ENCODE data around the gene CACNA2D4. TPM values are rescaled to one million over a fixed set of nuclear protein-coding genes. Genes with fewer than 3 reads are reported as not detected.

The CACNA2D4 gene
- total and polyA plus RNA-seq, 2 of the 13 experiments (the other 11 are each of a cell fraction or from before 2014, with no cell fraction given), result 14.2 to 136 TPM

GRCh38 chr12:1795785-1796514 is 122.5 kb downstream of the CACNA2D4 start (continued):
- no peak; the same call in 1 of the 2 replicates for TF ChIP-seq ZNF784 (CRISPR knock-in tag; IDR thresholded peaks at IDR 0.05; ENCODE audit: borderline replicate concordance)
- TF ChIP-seq RBFOX2 (IDR thresholded peaks at IDR 0.05; ENCODE audit: low read depth, low read length), result peak; percentile 68
- TF ChIP-seq ZSCAN20 (CRISPR knock-in tag; IDR thresholded peaks at IDR 0.05; ENCODE audit: borderline replicate concordance), result no peak
- no peak for TF ChIP-seq ZNF576 (CRISPR knock-in tag; IDR thresholded peaks at IDR 0.05)
- TF ChIP-seq KMT2A (CRISPR knock-in tag; IDR thresholded peaks at IDR 0.05), result no peak
- no peak for TF ChIP-seq ZNF256 (CRISPR knock-in tag; conservative IDR thresholded peaks at IDR 0.05)
- no peak for TF ChIP-seq ZNF101 (CRISPR knock-in tag; IDR thresholded peaks at IDR 0.05; ENCODE audit: borderline replicate concordance, low read depth)
- TF ChIP-seq, protein P1, sequence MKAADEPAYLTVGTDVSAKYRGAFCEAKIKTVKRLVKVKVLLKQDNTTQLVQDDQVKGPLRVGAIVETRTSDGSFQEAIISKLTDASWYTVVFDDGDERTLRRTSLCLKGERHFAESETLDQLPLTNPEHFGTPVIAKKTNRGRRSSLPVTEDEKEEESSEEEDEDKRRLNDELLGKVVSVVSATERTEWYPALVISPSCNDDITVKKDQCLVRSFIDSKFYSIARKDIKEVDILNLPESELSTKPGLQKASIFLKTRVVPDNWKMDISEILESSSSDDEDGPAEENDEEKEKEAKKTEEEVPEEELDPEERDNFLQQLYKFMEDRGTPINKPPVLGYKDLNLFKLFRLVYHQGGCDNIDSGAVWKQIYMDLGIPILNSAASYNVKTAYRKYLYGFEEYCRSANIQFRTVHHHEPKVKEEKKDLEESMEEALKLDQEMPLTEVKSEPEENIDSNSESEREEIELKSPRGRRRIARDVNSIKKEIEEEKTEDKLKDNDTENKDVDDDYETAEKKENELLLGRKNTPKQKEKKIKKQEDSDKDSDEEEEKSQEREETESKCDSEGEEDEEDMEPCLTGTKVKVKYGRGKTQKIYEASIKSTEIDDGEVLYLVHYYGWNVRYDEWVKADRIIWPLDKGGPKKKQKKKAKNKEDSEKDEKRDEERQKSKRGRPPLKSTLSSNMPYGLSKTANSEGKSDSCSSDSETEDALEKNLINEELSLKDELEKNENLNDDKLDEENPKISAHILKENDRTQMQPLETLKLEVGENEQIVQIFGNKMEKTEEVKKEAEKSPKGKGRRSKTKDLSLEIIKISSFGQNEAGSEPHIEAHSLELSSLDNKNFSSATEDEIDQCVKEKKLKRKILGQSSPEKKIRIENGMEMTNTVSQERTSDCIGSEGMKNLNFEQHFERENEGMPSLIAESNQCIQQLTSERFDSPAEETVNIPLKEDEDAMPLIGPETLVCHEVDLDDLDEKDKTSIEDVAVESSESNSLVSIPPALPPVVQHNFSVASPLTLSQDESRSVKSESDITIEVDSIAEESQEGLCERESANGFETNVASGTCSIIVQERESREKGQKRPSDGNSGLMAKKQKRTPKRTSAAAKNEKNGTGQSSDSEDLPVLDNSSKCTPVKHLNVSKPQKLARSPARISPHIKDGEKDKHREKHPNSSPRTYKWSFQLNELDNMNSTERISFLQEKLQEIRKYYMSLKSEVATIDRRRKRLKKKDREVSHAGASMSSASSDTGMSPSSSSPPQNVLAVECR (CRISPR knock-in tag; IDR thresholded peaks at IDR 0.05; ENCODE audit: borderline replicate concordance), result peak; percentile 55; the same call in 1 of the 2 replicates
- no peak for TF ChIP-seq EZH2 (conservative IDR thresholded peaks at IDR 0.05; ENCODE audit: low read depth, low read length)
- peak; percentile 87 for TF ChIP-seq AGO1 (IDR thresholded peaks at IDR 0.05; ENCODE audit: low read depth, low read length, poor library complexity, severe bottlenecking)
- TF ChIP-seq ZFYVE20 (CRISPR knock-in tag; IDR thresholded peaks at IDR 0.05; ENCODE audit: borderline replicate concordance, low read depth), result no peak
- no peak for TF ChIP-seq ZFP36L2 (CRISPR knock-in tag; IDR thresholded peaks at IDR 0.05)
- no peak for TF ChIP-seq IRX3 (CRISPR knock-in tag; IDR thresholded peaks at IDR 0.05; ENCODE audit: borderline replicate concordance, low read depth)
- no peak for TF ChIP-seq GATAD1 (CRISPR knock-in tag; IDR thresholded peaks at IDR 0.05)
- TF ChIP-seq ARNTL (CRISPR knock-in tag; IDR thresholded peaks at IDR 0.05), result no peak; the same call in 1 of the 2 replicates
- TF ChIP-seq PLSCR1 (CRISPR knock-in tag; IDR thresholded peaks at IDR 0.05; ENCODE audit: borderline replicate concordance), result no peak
- no peak for TF ChIP-seq ZFP82 (CRISPR knock-in tag; IDR thresholded peaks at IDR 0.05; ENCODE audit: borderline replicate concordance)
- 0 out of 2 replicates have a peak, but pooled peaks have one; percentile 47 for TF ChIP-seq TOPORS (CRISPR knock-in tag; IDR thresholded peaks at IDR 0.05)
- TF ChIP-seq KMT2B (CRISPR knock-in tag; IDR thresholded peaks at IDR 0.05), result no peak
- no peak for TF ChIP-seq ZNF253 (CRISPR knock-in tag; IDR thresholded peaks at IDR 0.05; ENCODE audit: borderline replicate concordance)
- peak; percentile 33; the same call in 1 of the 2 replicates for TF ChIP-seq NR2F2 (IDR thresholded peaks at IDR 0.05; ENCODE audit: borderline replicate concordance, low read depth)
- no peak for TF ChIP-seq REXO4 (CRISPR knock-in tag; IDR thresholded peaks at IDR 0.05; ENCODE audit: borderline replicate concordance)
- no peak for TF ChIP-seq ZNF263 (CRISPR knock-in tag; IDR thresholded peaks at IDR 0.05)
- TF ChIP-seq HOXA5 (CRISPR knock-in tag; IDR thresholded peaks at IDR 0.05), result no peak
- peak; percentile 69; the same call in 1 of the 2 replicates for TF ChIP-seq POGZ (CRISPR knock-in tag; IDR thresholded peaks at IDR 0.05)
